HEK293 (cell line): ENCODE data around the gene RPS6KA5.

ENCODE experiments used
- CTCF ChIA-PET: fragments of 350-600 bp; formaldehyde crosslinking; extraction: SDS; loops from one replicate; lab custom pipeline; 2021; ENCODE audit warnings: antibody characterized with exemption; lab: Yijun Ruan, JAX
- POLR2A ChIA-PET: fragments of 300-600 bp; formaldehyde crosslinking; extraction: SDS; loops from one replicate; lab custom pipeline; 2020; ENCODE audit warnings: antibody characterized with exemption, inconsistent platforms; lab: Yijun Ruan, JAX
- H3K27ac ChIP-seq: fragments of 200-500 bp; sonication (Bioruptor generic); 2 replicates; pipeline ENCODE4 v1.5.1; 2014; ENCODE audit warnings: low read depth, low read length, control low read depth, inconsistent platforms; ENCODE audit errors: extremely low read depth
- H3K36me3 ChIP-seq, 2 experiments: fragments of 200-500 bp in 1 of 2; sonication (Bioruptor generic) in 1 of 2; 1 replicate in 1 of 2; 2 replicates in 1 of 2; pipeline ENCODE4 v1.5.1; 2014 to 2017; ENCODE audit warnings: inconsistent platforms in 2 of 2, low read length in 2 of 2; ENCODE audit not compliant: control insufficient read depth in 2 of 2, insufficient read depth in 1 of 2
- H3K4me1 ChIP-seq: fragments of 200-500 bp; sonication (Bioruptor generic); 2 replicates; pipeline ENCODE4 v1.5.1; 2014; ENCODE audit warnings: mild to moderate bottlenecking, low read length, inconsistent platforms; ENCODE audit not compliant: control insufficient read depth, insufficient read depth
- H3K4me3 ChIP-seq: 2 replicates; pipeline ENCODE4 v1.5.1; 2011; ENCODE audit warnings: low read depth, mild to moderate bottlenecking, control low read depth, low read length, moderate library complexity
- H3K9me3 ChIP-seq: fragments of 200-500 bp; sonication (Bioruptor generic); 2 replicates; pipeline ENCODE4 v1.5.1; 2014; ENCODE audit warnings: low read depth, low read length, inconsistent platforms; ENCODE audit not compliant: control insufficient read depth, insufficient read depth
- BCL11B ChIP-seq: fragments of 450-650 bp; formaldehyde crosslinking; IDR thresholded peaks from 2 replicates; pipeline ENCODE4 v1.5.1; 2016; ENCODE audit warnings: low read depth, missing biosample characterization, missing genetic modification characterization
- IKZF3 ChIP-seq: fragments of 450-650 bp; IDR thresholded peaks from 2 replicates; pipeline ENCODE4 v1.5.0; 2018; ENCODE audit warnings: missing biosample characterization, mild to moderate bottlenecking, missing genetic modification characterization, moderate library complexity
- KLF16 ChIP-seq: fragments of 450-650 bp; formaldehyde crosslinking; IDR thresholded peaks from 2 replicates; pipeline ENCODE4 v1.5.1; 2017; ENCODE audit warnings: missing biosample characterization, missing genetic modification characterization
- ZIC2 ChIP-seq: fragments of 450-650 bp; formaldehyde crosslinking; IDR thresholded peaks from 2 replicates; pipeline ENCODE4 v1.5.1; 2016; ENCODE audit warnings: missing biosample characterization, missing genetic modification characterization
- ZNF121 ChIP-seq: fragments of 450-650 bp; formaldehyde crosslinking; IDR thresholded peaks from 2 replicates; pipeline ENCODE4 v1.5.1; 2016; ENCODE audit warnings: missing biosample characterization, missing genetic modification characterization
- ZNF132 ChIP-seq: fragments of 450-650 bp; formaldehyde crosslinking; IDR thresholded peaks from 2 replicates; pipeline ENCODE4 v1.5.1; 2017; ENCODE audit warnings: missing biosample characterization, missing genetic modification characterization, borderline replicate concordance
- ZNF16 ChIP-seq: fragments of 450-650 bp; formaldehyde crosslinking; IDR thresholded peaks from 2 replicates; pipeline ENCODE4 v1.5.1; 2016; ENCODE audit warnings: low read depth, missing biosample characterization, missing genetic modification characterization
- ZNF174 ChIP-seq: fragments of 450-650 bp; formaldehyde crosslinking; IDR thresholded peaks from 2 replicates; pipeline ENCODE4 v1.5.0; 2017; ENCODE audit warnings: missing biosample characterization, mild to moderate bottlenecking, missing genetic modification characterization
- ZNF211 ChIP-seq: fragments of 450-650 bp; formaldehyde crosslinking; IDR thresholded peaks from 2 replicates; pipeline ENCODE4 v1.5.1; 2016; ENCODE audit warnings: low read depth, missing biosample characterization, missing genetic modification characterization
- ZNF302 ChIP-seq: fragments of 450-650 bp; formaldehyde crosslinking; IDR thresholded peaks from 2 replicates; pipeline ENCODE4 v1.5.1; 2016; ENCODE audit warnings: missing biosample characterization, missing genetic modification characterization, low read depth
- ZNF394 ChIP-seq: fragments of 450-650 bp; formaldehyde crosslinking; IDR thresholded peaks from 2 replicates; pipeline ENCODE4 v1.5.1; 2016; ENCODE audit warnings: missing biosample characterization, missing genetic modification characterization, mild to moderate bottlenecking, moderate library complexity, borderline replicate concordance
- ZNF423 ChIP-seq: fragments of 450-650 bp; formaldehyde crosslinking; IDR thresholded peaks from 2 replicates; pipeline ENCODE4 v1.5.1; 2016; ENCODE audit warnings: missing biosample characterization, missing genetic modification characterization
- ZNF596 ChIP-seq: fragments of 450-650 bp; IDR thresholded peaks from 2 replicates; pipeline ENCODE4 v1.5.0; 2018; ENCODE audit warnings: missing biosample characterization, mild to moderate bottlenecking, missing genetic modification characterization, moderate library complexity
- ZNF658 ChIP-seq: fragments of 450-650 bp; formaldehyde crosslinking; IDR thresholded peaks from 2 replicates; pipeline ENCODE4; 2016; ENCODE audit warnings: missing biosample characterization, missing genetic modification characterization
- ZNF677 ChIP-seq: fragments of 450-650 bp; IDR thresholded peaks from 2 replicates; pipeline ENCODE4 v1.5.0; 2018; ENCODE audit warnings: missing biosample characterization, mild to moderate bottlenecking, missing genetic modification characterization, moderate library complexity
- ZNF785 ChIP-seq: fragments of 450-650 bp; formaldehyde crosslinking; IDR thresholded peaks from 2 replicates; pipeline ENCODE4 v1.5.1; 2016; ENCODE audit warnings: missing biosample characterization, missing genetic modification characterization
- ZNF830 ChIP-seq: fragments of 450-650 bp; IDR thresholded peaks from 2 replicates; pipeline ENCODE4 v1.5.0; 2018; ENCODE audit warnings: missing biosample characterization, missing genetic modification characterization, low read depth, mild to moderate bottlenecking, moderate library complexity
- TF ChIP-seq, protein P1 (sequence below): fragments of 450-650 bp; formaldehyde crosslinking; IDR thresholded peaks from 2 replicates; pipeline ENCODE4 v1.5.1; 2016; ENCODE audit warnings: missing biosample characterization, missing genetic modification characterization
- TF ChIP-seq, protein P2 (sequence below): fragments of 450-650 bp; formaldehyde crosslinking; IDR thresholded peaks from 2 replicates; pipeline ENCODE4 v1.5.1; 2016; ENCODE audit warnings: missing biosample characterization, missing genetic modification characterization
- TF ChIP-seq, protein P3 (sequence below): fragments of 450-650 bp; formaldehyde crosslinking; IDR thresholded peaks from 2 replicates; pipeline ENCODE4 v1.5.0; 2017; ENCODE audit warnings: missing biosample characterization, missing genetic modification characterization, borderline replicate concordance
- TF ChIP-seq, protein P4 (sequence below): fragments of 450-650 bp; formaldehyde crosslinking; IDR thresholded peaks from 2 replicates; pipeline ENCODE4 v1.5.1; 2017; ENCODE audit warnings: missing biosample characterization, missing genetic modification characterization
- TF ChIP-seq, protein P5 (sequence below): fragments of 450-650 bp; formaldehyde crosslinking; IDR thresholded peaks from 2 replicates; pipeline ENCODE4 v1.5.1; 2016; ENCODE audit warnings: missing biosample characterization, missing genetic modification characterization
- TF ChIP-seq, protein P6 (sequence below): fragments of 450-650 bp; formaldehyde crosslinking; IDR thresholded peaks from 2 replicates; pipeline ENCODE4 v1.5.1; 2016; ENCODE audit warnings: missing biosample characterization, missing genetic modification characterization
- TF ChIP-seq, protein P7 (sequence below): fragments of 450-650 bp; formaldehyde crosslinking; IDR thresholded peaks from 2 replicates; pipeline ENCODE4 v1.5.1; 2016; ENCODE audit warnings: missing biosample characterization, missing genetic modification characterization

RPS6KA5 gene

DNA sequence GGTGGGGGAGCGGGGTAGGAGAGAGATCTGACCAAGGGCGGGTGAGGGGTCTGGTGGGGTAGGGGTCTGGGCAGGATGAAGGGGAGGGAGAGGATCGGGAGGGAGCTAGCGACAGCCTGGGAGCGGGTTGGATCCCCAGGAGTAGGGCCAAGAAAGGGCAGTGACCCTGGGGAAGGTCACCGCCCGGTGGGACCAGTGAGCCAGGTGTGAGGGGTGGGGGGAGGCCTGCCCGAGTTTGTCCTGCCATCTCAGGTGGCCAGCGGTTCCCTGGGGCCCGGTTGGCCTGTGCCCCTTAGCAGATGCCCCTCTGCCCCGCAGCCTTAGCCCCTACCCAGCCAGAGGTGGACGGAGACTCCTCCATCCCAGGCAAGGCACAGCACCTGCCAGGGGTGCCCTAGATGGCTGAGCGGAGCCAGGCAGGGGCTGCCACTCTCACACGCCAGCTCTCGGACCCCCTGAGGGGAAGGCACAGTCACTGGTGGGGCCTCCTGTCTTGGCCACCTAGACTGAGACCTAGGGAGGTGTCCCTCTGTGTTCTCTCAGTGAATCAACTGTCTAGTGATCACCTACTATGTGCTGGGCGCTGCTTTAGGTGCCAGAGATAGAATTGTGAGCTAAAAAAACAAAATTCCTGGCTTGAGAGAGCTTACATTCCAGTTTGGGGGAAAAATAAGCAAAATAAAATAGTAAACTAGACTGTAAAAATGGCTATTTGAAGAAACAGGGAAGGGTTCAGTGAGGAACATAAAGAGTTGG, 243.6 kb downstream of the RPS6KA5 start:
- H3K9me3 ChIP-seq: no peaks in the 10 kb centered on the region
- H3K4me3 ChIP-seq: no peak overlapping the region; the same call in 1 of the 2 replicates
- peaks cover 9% of the 10 kb centered on the region for H3K4me1 ChIP-seq
- CTCF ChIA-PET: interaction anchor here (0.7 to 1.6 kb wide), 4 partner anchors 9 to 57 kb away, joined by 3 to 9 read pairs (median 4); no protein-coding TSS in a partner anchor
- no peak overlapping the region; the same call in 1 of the 2 replicates for H3K27ac ChIP-seq
- POLR2A ChIA-PET: no interaction called here
- H3K36me3 ChIP-seq: no peaks in the 10 kb centered on the region
- TF ChIP-seq, protein P1, sequence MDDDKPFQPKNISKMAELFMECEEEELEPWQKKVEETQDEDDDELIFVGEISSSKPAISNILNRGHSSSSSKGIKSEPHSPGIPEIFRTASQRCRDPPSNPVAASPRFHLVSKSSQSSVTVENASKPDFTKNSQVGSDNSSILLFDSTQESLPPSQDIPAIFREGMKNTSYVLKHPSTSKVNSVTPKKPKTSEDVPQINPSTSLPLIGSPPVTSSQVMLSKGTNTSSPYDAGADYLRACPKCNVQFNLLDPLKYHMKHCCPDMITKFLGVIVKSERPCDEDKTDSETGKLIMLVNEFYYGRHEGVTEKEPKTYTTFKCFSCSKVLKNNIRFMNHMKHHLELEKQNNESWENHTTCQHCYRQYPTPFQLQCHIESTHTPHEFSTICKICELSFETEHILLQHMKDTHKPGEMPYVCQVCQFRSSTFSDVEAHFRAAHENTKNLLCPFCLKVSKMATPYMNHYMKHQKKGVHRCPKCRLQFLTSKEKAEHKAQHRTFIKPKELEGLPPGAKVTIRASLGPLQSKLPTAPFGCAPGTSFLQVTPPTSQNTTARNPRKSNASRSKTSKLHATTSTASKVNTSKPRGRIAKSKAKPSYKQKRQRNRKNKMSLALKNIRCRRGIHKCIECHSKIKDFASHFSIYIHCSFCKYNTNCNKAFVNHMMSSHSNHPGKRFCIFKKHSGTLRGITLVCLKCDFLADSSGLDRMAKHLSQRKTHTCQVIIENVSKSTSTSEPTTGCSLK: no peak
- TF ChIP-seq ZNF423 (tag by site-specific recombination): no peak
- TF ChIP-seq ZNF394 (tag by site-specific recombination): no peak
- no peak for TF ChIP-seq KLF16
- TF ChIP-seq ZNF830 (tag by site-specific recombination): no peak
- TF ChIP-seq ZIC2 (tag by site-specific recombination): peak; percentile 44; the same call in 1 of the 2 replicates
- no peak for TF ChIP-seq ZNF121 (tag by site-specific recombination)
- TF ChIP-seq, protein P2, sequence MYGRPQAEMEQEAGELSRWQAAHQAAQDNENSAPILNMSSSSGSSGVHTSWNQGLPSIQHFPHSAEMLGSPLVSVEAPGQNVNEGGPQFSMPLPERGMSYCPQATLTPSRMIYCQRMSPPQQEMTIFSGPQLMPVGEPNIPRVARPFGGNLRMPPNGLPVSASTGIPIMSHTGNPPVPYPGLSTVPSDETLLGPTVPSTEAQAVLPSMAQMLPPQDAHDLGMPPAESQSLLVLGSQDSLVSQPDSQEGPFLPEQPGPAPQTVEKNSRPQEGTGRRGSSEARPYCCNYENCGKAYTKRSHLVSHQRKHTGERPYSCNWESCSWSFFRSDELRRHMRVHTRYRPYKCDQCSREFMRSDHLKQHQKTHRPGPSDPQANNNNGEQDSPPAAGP: no peak
- no peak for TF ChIP-seq ZNF677 (tag by site-specific recombination)
- TF ChIP-seq ZNF785 (tag by site-specific recombination): no peak
- TF ChIP-seq, protein P3, sequence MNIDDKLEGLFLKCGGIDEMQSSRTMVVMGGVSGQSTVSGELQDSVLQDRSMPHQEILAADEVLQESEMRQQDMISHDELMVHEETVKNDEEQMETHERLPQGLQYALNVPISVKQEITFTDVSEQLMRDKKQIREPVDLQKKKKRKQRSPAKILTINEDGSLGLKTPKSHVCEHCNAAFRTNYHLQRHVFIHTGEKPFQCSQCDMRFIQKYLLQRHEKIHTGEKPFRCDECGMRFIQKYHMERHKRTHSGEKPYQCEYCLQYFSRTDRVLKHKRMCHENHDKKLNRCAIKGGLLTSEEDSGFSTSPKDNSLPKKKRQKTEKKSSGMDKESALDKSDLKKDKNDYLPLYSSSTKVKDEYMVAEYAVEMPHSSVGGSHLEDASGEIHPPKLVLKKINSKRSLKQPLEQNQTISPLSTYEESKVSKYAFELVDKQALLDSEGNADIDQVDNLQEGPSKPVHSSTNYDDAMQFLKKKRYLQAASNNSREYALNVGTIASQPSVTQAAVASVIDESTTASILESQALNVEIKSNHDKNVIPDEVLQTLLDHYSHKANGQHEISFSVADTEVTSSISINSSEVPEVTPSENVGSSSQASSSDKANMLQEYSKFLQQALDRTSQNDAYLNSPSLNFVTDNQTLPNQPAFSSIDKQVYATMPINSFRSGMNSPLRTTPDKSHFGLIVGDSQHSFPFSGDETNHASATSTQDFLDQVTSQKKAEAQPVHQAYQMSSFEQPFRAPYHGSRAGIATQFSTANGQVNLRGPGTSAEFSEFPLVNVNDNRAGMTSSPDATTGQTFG (tag by site-specific recombination): no peak
- TF ChIP-seq BCL11B: peak; percentile 87
- TF ChIP-seq ZNF132: no peak
- TF ChIP-seq ZNF302 (tag by site-specific recombination): no peak
- no peak for TF ChIP-seq ZNF174 (tag by site-specific recombination)
- no peak for TF ChIP-seq ZNF658
- TF ChIP-seq, protein P4, sequence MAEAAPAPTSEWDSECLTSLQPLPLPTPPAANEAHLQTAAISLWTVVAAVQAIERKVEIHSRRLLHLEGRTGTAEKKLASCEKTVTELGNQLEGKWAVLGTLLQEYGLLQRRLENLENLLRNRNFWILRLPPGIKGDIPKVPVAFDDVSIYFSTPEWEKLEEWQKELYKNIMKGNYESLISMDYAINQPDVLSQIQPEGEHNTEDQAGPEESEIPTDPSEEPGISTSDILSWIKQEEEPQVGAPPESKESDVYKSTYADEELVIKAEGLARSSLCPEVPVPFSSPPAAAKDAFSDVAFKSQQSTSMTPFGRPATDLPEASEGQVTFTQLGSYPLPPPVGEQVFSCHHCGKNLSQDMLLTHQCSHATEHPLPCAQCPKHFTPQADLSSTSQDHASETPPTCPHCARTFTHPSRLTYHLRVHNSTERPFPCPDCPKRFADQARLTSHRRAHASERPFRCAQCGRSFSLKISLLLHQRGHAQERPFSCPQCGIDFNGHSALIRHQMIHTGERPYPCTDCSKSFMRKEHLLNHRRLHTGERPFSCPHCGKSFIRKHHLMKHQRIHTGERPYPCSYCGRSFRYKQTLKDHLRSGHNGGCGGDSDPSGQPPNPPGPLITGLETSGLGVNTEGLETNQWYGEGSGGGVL: no peak
- TF ChIP-seq, protein P5, sequence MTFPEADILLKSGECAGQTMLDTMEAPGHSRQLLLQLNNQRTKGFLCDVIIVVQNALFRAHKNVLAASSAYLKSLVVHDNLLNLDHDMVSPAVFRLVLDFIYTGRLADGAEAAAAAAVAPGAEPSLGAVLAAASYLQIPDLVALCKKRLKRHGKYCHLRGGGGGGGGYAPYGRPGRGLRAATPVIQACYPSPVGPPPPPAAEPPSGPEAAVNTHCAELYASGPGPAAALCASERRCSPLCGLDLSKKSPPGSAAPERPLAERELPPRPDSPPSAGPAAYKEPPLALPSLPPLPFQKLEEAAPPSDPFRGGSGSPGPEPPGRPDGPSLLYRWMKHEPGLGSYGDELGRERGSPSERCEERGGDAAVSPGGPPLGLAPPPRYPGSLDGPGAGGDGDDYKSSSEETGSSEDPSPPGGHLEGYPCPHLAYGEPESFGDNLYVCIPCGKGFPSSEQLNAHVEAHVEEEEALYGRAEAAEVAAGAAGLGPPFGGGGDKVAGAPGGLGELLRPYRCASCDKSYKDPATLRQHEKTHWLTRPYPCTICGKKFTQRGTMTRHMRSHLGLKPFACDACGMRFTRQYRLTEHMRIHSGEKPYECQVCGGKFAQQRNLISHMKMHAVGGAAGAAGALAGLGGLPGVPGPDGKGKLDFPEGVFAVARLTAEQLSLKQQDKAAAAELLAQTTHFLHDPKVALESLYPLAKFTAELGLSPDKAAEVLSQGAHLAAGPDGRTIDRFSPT: peak; percentile 61
- TF ChIP-seq, protein P6, sequence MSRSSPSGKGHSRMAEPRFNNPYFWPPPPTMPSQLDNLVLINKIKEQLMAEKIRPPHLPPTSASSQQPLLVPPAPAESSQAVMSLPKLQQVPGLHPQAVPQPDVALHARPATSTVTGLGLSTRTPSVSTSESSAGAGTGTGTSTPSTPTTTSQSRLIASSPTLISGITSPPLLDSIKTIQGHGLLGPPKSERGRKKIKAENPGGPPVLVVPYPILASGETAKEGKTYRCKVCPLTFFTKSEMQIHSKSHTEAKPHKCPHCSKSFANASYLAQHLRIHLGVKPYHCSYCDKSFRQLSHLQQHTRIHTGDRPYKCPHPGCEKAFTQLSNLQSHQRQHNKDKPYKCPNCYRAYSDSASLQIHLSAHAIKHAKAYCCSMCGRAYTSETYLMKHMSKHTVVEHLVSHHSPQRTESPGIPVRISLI (tag by site-specific recombination): no peak
- TF ChIP-seq ZNF16 (tag by site-specific recombination): no peak
- TF ChIP-seq ZNF211 (tag by site-specific recombination): no peak
- no peak for TF ChIP-seq IKZF3 (tag by site-specific recombination)
- no peak for TF ChIP-seq ZNF596 (tag by site-specific recombination)
- TF ChIP-seq, protein P7, sequence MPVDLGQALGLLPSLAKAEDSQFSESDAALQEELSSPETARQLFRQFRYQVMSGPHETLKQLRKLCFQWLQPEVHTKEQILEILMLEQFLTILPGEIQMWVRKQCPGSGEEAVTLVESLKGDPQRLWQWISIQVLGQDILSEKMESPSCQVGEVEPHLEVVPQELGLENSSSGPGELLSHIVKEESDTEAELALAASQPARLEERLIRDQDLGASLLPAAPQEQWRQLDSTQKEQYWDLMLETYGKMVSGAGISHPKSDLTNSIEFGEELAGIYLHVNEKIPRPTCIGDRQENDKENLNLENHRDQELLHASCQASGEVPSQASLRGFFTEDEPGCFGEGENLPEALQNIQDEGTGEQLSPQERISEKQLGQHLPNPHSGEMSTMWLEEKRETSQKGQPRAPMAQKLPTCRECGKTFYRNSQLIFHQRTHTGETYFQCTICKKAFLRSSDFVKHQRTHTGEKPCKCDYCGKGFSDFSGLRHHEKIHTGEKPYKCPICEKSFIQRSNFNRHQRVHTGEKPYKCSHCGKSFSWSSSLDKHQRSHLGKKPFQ: no peak
